HEK293 (cell line): ENCODE measurements around the gene CDR2L.

Experiments
- ATF2 ChIP-seq: fragments of 450-650 bp; formaldehyde crosslinking; IDR thresholded peaks from 2 replicates; pipeline ENCODE4 v1.5.1; 2016; ENCODE audit warnings: missing biosample characterization, missing genetic modification characterization, low read depth
- CTCF ChIP-seq: fragments of 450-650 bp; formaldehyde crosslinking; IDR thresholded peaks from 2 replicates; pipeline ENCODE4 v1.5.1; 2016; ENCODE audit warnings: missing biosample characterization, missing genetic modification characterization
- GLIS2 ChIP-seq: fragments of 450-650 bp; formaldehyde crosslinking; IDR thresholded peaks from 2 replicates; pipeline ENCODE4 v1.5.1; 2016; ENCODE audit warnings: missing biosample characterization, missing genetic modification characterization
- HOXA7 ChIP-seq: sonication (generic); formaldehyde crosslinking; IDR thresholded peaks from 2 replicates; pipeline ENCODE4 v1.8.1; 2022; ENCODE audit warnings: missing genetic modification reagents, borderline replicate concordance
- INSM2 ChIP-seq: fragments of 450-650 bp; formaldehyde crosslinking; IDR thresholded peaks from 2 replicates; pipeline ENCODE4 v1.5.1; 2016; ENCODE audit warnings: missing biosample characterization, missing genetic modification characterization
- MYNN ChIP-seq: fragments of 450-650 bp; formaldehyde crosslinking; IDR thresholded peaks from 2 replicates; pipeline ENCODE4 v1.5.1; 2016; ENCODE audit warnings: missing biosample characterization, missing genetic modification characterization, borderline replicate concordance
- YY1 ChIP-seq: fragments of 450-650 bp; formaldehyde crosslinking; IDR thresholded peaks from 2 replicates; pipeline ENCODE4 v1.5.1; 2018; ENCODE audit warnings: missing biosample characterization, missing genetic modification characterization
- ZNF169 ChIP-seq: fragments of 450-650 bp; formaldehyde crosslinking; IDR thresholded peaks from 2 replicates; pipeline ENCODE4 v1.5.1; 2016; ENCODE audit warnings: missing biosample characterization, missing genetic modification characterization
- ZNF18 ChIP-seq: fragments of 450-650 bp; formaldehyde crosslinking; IDR thresholded peaks from 2 replicates; pipeline ENCODE4 v1.5.1; 2016; ENCODE audit warnings: missing biosample characterization, missing genetic modification characterization
- ZNF19 ChIP-seq: fragments of 450-650 bp; formaldehyde crosslinking; IDR thresholded peaks from 2 replicates; pipeline ENCODE4; 2016; ENCODE audit warnings: missing biosample characterization, missing genetic modification characterization, low read depth
- ZNF354C ChIP-seq: fragments of 450-650 bp; formaldehyde crosslinking; IDR thresholded peaks from 2 replicates; pipeline ENCODE4 v1.5.1; 2016; ENCODE audit warnings: missing biosample characterization, missing genetic modification characterization, low read depth, borderline replicate concordance

DNA sequence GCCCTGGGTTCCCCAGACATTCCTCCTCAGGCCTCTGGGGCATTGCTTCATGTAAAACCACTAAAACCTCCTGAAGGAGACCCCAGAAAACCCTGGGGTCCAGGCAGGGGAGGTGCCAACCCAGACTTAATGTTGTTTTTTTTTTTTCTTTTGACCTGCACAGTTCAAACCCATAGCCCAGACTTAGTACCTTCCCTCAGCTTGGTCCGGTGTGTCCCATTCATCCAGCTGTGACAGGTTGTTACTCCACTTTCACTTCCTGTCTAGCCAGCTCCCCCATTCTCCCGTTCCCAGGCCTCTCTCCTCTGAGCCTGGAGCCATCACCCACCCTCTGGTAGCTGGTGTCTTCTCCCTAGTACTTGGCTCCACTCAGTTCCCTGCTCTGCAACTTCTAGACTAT lies 4.8 kb downstream of the CDR2L start:
- TF ChIP-seq ZNF19 (tag by site-specific recombination) (no peak), INSM2 (no peak), CTCF (tag by site-specific recombination) (no peak), GLIS2 (tag by site-specific recombination) (no peak), YY1 (tag by site-specific recombination) (no peak), ZNF18 (tag by site-specific recombination) (no peak), ZNF169 (no peak), ZNF354C (tag by site-specific recombination) (no peak), ATF2 (tag by site-specific recombination) (no peak), HOXA7 (CRISPR knock-in tag) (no peak), MYNN (tag by site-specific recombination) (no peak)
